ENCODE measurements around the gene DLL3.

DNA sequence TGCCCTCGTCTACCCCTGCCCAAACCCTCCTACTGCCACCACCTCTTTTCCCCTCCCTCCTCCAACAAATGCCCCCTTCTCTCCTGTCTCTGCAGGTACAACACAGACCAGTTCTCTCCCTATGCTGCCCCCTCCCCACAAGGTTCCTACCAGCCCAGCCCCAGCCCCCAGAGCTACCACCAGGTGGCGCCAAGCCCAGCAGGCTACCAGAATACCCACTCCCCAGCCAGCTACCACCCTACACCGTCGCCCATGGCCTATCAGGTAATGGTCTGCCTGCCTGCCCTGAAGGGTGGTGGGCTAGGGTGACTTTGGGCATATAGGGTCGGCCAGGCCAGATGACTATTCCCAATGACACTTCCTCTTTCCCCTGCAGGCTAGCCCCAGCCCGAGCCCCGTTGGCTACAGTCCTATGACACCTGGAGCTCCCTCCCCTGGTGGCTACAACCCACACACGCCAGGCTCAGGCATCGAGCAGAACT lies 24.6 kb upstream of the DLL3 start:
- TF ChIP-seq POLR2A (IDR thresholded peaks at IDR 0.05): no peak
- TF ChIP-seq CTCF (IDR thresholded peaks at IDR 0.05): peak in 3 of 4 experiments; percentile 54 to 84 (median 63)
- TF ChIP-seq POLR2AphosphoS5 (IDR thresholded peaks at IDR 0.05): no peak
